HepG2 (cell line): ENCODE measurements around the gene CADM1. TPM values are rescaled to one million over a fixed set of nuclear protein-coding genes. Genes with fewer than 3 reads are reported as not detected.

Experiments
- ATAC-seq: fragments of 200-7000 bp; cut with Tn5 transposase; 3 replicates; pipeline ENCODE4 v1.9.1; 2020; ENCODE audit warnings: mild to moderate bottlenecking, moderate library complexity
- BruUV-seq: library from RNA; stranded (reverse); fragments of 400-500 nt; replicated peaks from 2 replicates; lab custom pipeline; 2021; lab: Mats Ljungman, UMichigan
- CTCF ChIA-PET: fragments of 300-600 bp; formaldehyde crosslinking; extraction: SDS; loops from one replicate; lab custom pipeline; 2021; ENCODE audit warnings: low total read pairs, inconsistent platforms, low intra/inter-chr PET ratio; lab: Yijun Ruan, JAX
- POLR2A ChIA-PET: fragments of 350-600 bp; sonication (Branson Sonifier 250); formaldehyde crosslinking; loops from one replicate; lab custom pipeline; 2020; ENCODE audit warnings: antibody characterized with exemption, inconsistent platforms; lab: Yijun Ruan, JAX
- DNase-seq: peaks from one replicate; pipeline ENCODE4 v3.0.0-alpha.2; 2015; ENCODE audit warnings: low spot score
- FAIRE-seq: peaks from 3 replicates; lab custom pipeline; 2011; peaks lifted over from hg19 to GRCh38; lab: Jason Lieb, UNC
- H2AFZ ChIP-seq: one replicate; pipeline ENCODE4 v1.6.1; 2011; ENCODE audit warnings: low read length, inconsistent platforms
- H3K27ac ChIP-seq: fragments of 300-600 bp; 3 replicates; pipeline ENCODE4 v1.8.0; 2011; ENCODE audit warnings: mixed run types, mild to moderate bottlenecking, mixed read lengths, low read length, inconsistent platforms; ENCODE audit not compliant: insufficient read depth; ENCODE audit errors: extremely low read length
- H3K27me3 ChIP-seq, 2 experiments: fragments of 200-600 bp in 1 of 2; 2 replicates in 1 of 2; 3 replicates in 1 of 2; pipeline versions ENCODE4 v1.6.0 to v1.8.0; 2011; ENCODE audit warnings: low read length in 2 of 2, mild to moderate bottlenecking in 2 of 2, moderate library complexity in 2 of 2, inconsistent platforms in 1 of 2; ENCODE audit not compliant: insufficient read depth in 2 of 2, control insufficient read depth in 1 of 2
- H3K36me3 ChIP-seq, 2 experiments: fragments of 200-600 bp in 1 of 2; replicated peaks in 1 of 2; 2 replicates in 1 of 2; 3 replicates in 1 of 2; pipeline versions ENCODE4 v1.5.1 to v1.8.0; 2011; ENCODE audit warnings: low read length in 2 of 2, inconsistent platforms in 1 of 2; ENCODE audit not compliant: insufficient read depth in 2 of 2, control insufficient read depth in 1 of 2
- H3K4me1 ChIP-seq: 2 replicates; pipeline ENCODE4 v1.5.1; 2012; ENCODE audit warnings: low read length, inconsistent platforms; ENCODE audit not compliant: insufficient read depth
- H3K4me2 ChIP-seq: 2 replicates; pipeline ENCODE4 v1.6.0; 2011; ENCODE audit warnings: low read depth, low read length, inconsistent platforms
- H3K4me3 ChIP-seq, 3 experiments: fragments of 200-600 bp in 1 of 3; sonication (generic), shearing (Covaris generic) in 1 of 3; replicated peaks in 1 of 3; 2 replicates each; pipeline ENCODE4 v1.5.1; 2011 to 2016; ENCODE audit warnings: low read length in 3 of 3, inconsistent platforms in 2 of 3, low read depth in 2 of 3, mild to moderate bottlenecking in 2 of 3, control low read depth in 1 of 3, mixed read lengths in 1 of 3; ENCODE audit not compliant: insufficient read depth in 1 of 3
- H3K79me2 ChIP-seq: one replicate; pipeline ENCODE4 v1.6.1; 2011; ENCODE audit warnings: low read length, inconsistent platforms; ENCODE audit not compliant: insufficient read depth
- H3K9ac ChIP-seq: 2 replicates; pipeline ENCODE4 v1.6.0; 2011; ENCODE audit warnings: mild to moderate bottlenecking, low read depth, low read length, inconsistent platforms; ENCODE audit not compliant: insufficient read depth
- H3K9me3 ChIP-seq: 2 replicates; pipeline ENCODE4 v1.5.1; 2012; ENCODE audit warnings: mild to moderate bottlenecking, low read length
- H4K20me1 ChIP-seq: 2 replicates; pipeline ENCODE4 v1.6.0; 2011; ENCODE audit warnings: inconsistent platforms, mild to moderate bottlenecking, low read length, moderate library complexity; ENCODE audit not compliant: insufficient read depth
- ELF4 ChIP-seq: sonication (generic); formaldehyde crosslinking; IDR thresholded peaks from 2 replicates; pipeline ENCODE4 v1.5.0; 2020; ENCODE audit warnings: missing genetic modification reagents, mild to moderate bottlenecking, moderate library complexity, borderline replicate concordance
- RBM39 ChIP-seq: fragments of 200-400 bp; formaldehyde crosslinking; IDR thresholded peaks from one replicate; pipeline ENCODE4 v1.6.1; 2018; ENCODE audit warnings: antibody characterized with exemption, mild to moderate bottlenecking, low read depth, low read length; ENCODE audit not compliant: poor library complexity, severe bottlenecking
- RXRB ChIP-seq: IDR thresholded peaks from 2 replicates; pipeline ENCODE4 v1.6.1; 2016; ENCODE audit warnings: borderline replicate concordance, missing genetic modification reagents, missing compliant biosample characterization
- TRIM24 ChIP-seq: sonication (generic); formaldehyde crosslinking; IDR thresholded peaks from 2 replicates; pipeline ENCODE4 v1.8.0; 2022; ENCODE audit warnings: mild to moderate bottlenecking, missing genetic modification reagents
- ZNF468 ChIP-seq: sonication (generic); formaldehyde crosslinking; IDR thresholded peaks from 2 replicates; pipeline ENCODE4 v1.8.0; 2022; ENCODE audit warnings: mild to moderate bottlenecking, moderate library complexity, missing genetic modification reagents
- ZNF770 ChIP-seq: sonication (generic); formaldehyde crosslinking; IDR thresholded peaks from 2 replicates; pipeline ENCODE4 v1.5.0; 2020; ENCODE audit warnings: mild to moderate bottlenecking, missing genetic modification reagents
- WGBS: methylation state at CpG from one replicate; pipeline ENCODE4 v1.1.6; 2017; ENCODE audit warnings: low lambda C conversion rate; 5-methylcytosine and 5-hydroxymethylcytosine counted together
- in situ Hi-C: cut with HindIII; loops from 2 replicates; pipeline ENCODE4 v1.10.0; 2017; ENCODE audit warnings: low pct_unique_long_range_greater_than_20kb; ENCODE audit not compliant: extremely low pct_ligation_motif_present
- intact Hi-C: fragments of 100-400 bp; cut with micrococcal nuclease; formaldehyde crosslinking; loops from one replicate; pipeline ENCODE4 v1.10.0; 2022; ENCODE audit not compliant: unreplicated experiment
- polyA plus RNA-seq, 8 experiments: library from polyadenylated mRNA; depleted of rRNA in 3 of 8; stranded (reverse) in 7 of 8; unstranded in 1 of 8; fragments of >200 nt; fragmentation: Illumina TruSeq in 4 of 8; extraction: Trizol in 4 of 8; gene quantifications; 2 replicates each; pipeline versions ENCODE4 v1.2.1 to v1.2.3, GENCODE V29; 2011 to 2016; ENCODE audit warnings: low read depth in 4 of 8, missing spikeins in 1 of 8, mixed read lengths in 1 of 8; ENCODE audit not compliant: insufficient read depth in 1 of 8
- total RNA-seq, 5 experiments: library from RNA; depleted of rRNA; stranded (reverse); fragments of >200 nt; fragmentation: Illumina TruSeq; extraction: Trizol; gene quantifications; 2 replicates each; pipeline ENCODE4 v1.2.3, GENCODE V29; 2016; ENCODE audit warnings: low read depth in 1 of 5
- TF ChIP-seq, protein P1 (sequence below): sonication (generic); formaldehyde crosslinking; IDR thresholded peaks from 2 replicates; pipeline ENCODE4 v1.8.0; 2022; ENCODE audit warnings: missing genetic modification reagents, mild to moderate bottlenecking, borderline replicate concordance
- TF ChIP-seq, protein P2 (sequence below): sonication (generic); formaldehyde crosslinking; IDR thresholded peaks from 2 replicates; pipeline ENCODE4 v1.4.0; 2020; ENCODE audit warnings: low read depth, mild to moderate bottlenecking, missing genetic modification reagents
- TF ChIP-seq, protein P3 (sequence below): sonication (generic); formaldehyde crosslinking; IDR thresholded peaks from 2 replicates; pipeline ENCODE4 v1.9.0; 2021; ENCODE audit warnings: missing genetic modification reagents, borderline replicate concordance

The CADM1 gene
- total and polyA plus RNA-seq, 2 of the 13 experiments (the other 11 are each of a cell fraction or from before 2014, with no cell fraction given) = 71.3 to 122 TPM

- Histone ChIP-seq H3K79me2 (no peaks in the 10 kb centered on the region), H3K9ac (no peak overlapping the region), H3K27me3 (no peaks in the 10 kb centered on the region), H4K20me1 (no peaks in the 10 kb centered on the region; the same call in 1 of the 2 replicates), H3K27ac (no peak overlapping the region), H2AFZ (no peak overlapping the region), H3K4me2 (no peak overlapping the region), H3K36me3 (peaks cover 0 to 8% of the 10 kb centered on the region in 2 experiments; a peak in 1 of 5 replicates), H3K9me3 (no peaks in the 10 kb centered on the region), H3K4me3 (no peak overlapping the region), H3K4me1 (peaks cover 18% of the 10 kb centered on the region)
- FAIRE-seq = no peak
- ChIA-PET POLR2A (no interaction called here), CTCF (no interaction called here)
- no peak for DNase-seq
- ATAC-seq = no peak
- intact Hi-C loops = no loop called here
- 87% methylated on average over 8 of the region's 8 CpGs for WGBS
- BruUV-seq = no TSS peak
- in situ Hi-C loops = no loop called here
- TF ChIP-seq, protein P1, sequence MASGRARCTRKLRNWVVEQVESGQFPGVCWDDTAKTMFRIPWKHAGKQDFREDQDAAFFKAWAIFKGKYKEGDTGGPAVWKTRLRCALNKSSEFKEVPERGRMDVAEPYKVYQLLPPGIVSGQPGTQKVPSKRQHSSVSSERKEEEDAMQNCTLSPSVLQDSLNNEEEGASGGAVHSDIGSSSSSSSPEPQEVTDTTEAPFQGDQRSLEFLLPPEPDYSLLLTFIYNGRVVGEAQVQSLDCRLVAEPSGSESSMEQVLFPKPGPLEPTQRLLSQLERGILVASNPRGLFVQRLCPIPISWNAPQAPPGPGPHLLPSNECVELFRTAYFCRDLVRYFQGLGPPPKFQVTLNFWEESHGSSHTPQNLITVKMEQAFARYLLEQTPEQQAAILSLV (CRISPR knock-in tag) = no peak
- no peak for TF ChIP-seq RBM39
- TF ChIP-seq ELF4 (CRISPR knock-in tag) = no peak
- no peak for TF ChIP-seq ZNF770
- TF ChIP-seq TRIM24 (CRISPR knock-in tag) = no peak
- no peak for TF ChIP-seq ZNF468
- TF ChIP-seq, protein P2, sequence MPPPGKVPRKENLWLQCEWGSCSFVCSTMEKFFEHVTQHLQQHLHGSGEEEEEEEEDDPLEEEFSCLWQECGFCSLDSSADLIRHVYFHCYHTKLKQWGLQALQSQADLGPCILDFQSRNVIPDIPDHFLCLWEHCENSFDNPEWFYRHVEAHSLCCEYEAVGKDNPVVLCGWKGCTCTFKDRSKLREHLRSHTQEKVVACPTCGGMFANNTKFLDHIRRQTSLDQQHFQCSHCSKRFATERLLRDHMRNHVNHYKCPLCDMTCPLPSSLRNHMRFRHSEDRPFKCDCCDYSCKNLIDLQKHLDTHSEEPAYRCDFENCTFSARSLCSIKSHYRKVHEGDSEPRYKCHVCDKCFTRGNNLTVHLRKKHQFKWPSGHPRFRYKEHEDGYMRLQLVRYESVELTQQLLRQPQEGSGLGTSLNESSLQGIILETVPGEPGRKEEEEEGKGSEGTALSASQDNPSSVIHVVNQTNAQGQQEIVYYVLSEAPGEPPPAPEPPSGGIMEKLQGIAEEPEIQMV (CRISPR knock-in tag) = no peak
- no peak for TF ChIP-seq RXRB (CRISPR knock-in tag)
- TF ChIP-seq, protein P3, sequence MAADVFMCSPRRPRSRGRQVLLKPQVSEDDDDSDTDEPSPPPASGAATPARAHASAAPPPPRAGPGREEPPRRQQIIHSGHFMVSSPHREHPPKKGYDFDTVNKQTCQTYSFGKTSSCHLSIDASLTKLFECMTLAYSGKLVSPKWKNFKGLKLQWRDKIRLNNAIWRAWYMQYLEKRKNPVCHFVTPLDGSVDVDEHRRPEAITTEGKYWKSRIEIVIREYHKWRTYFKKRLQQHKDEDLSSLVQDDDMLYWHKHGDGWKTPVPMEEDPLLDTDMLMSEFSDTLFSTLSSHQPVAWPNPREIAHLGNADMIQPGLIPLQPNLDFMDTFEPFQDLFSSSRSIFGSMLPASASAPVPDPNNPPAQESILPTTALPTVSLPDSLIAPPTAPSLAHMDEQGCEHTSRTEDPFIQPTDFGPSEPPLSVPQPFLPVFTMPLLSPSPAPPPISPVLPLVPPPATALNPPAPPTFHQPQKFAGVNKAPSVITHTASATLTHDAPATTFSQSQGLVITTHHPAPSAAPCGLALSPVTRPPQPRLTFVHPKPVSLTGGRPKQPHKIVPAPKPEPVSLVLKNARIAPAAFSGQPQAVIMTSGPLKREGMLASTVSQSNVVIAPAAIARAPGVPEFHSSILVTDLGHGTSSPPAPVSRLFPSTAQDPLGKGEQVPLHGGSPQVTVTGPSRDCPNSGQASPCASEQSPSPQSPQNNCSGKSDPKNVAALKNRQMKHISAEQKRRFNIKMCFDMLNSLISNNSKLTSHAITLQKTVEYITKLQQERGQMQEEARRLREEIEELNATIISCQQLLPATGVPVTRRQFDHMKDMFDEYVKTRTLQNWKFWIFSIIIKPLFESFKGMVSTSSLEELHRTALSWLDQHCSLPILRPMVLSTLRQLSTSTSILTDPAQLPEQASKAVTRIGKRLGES (CRISPR knock-in tag) = no peak
These were observed 234.8 kb downstream of the CADM1 start for GRCh38 chr11:115269191-115269950.
